Activated CD8-positive, alpha-beta memory T cell treated with anti-CD3 and anti-CD28 coated beads for 36 hours (primary cell): ENCODE data around the gene VGLL4. TPM values are rescaled to one million over a fixed set of nuclear protein-coding genes. Genes with fewer than 3 reads are reported as not detected.
"Not testable (repeated sequence)": the region's sequence is repeated elsewhere in the genome, so short reads cannot be mapped to it uniquely, and the experiment has no call there.

Experiments
- CTCF ChIA-PET: fragments of 350-600 bp; sonication (Branson Sonifier 250); formaldehyde crosslinking; loops from one replicate; lab custom pipeline; 2021; ENCODE audit warnings: antibody characterized with exemption; lab: Charles Lee
- POLR2A ChIA-PET: fragments of 350-600 bp; sonication (Branson Sonifier 250); formaldehyde crosslinking; loops from one replicate; lab custom pipeline; 2021; ENCODE audit warnings: antibody characterized with exemption; lab: Charles Lee
- total RNA-seq, 2 experiments: library from RNA; stranded (reverse); gene quantifications; one replicate each; pipeline ENCODE4 v1.2.3, GENCODE V29; 2021

Gene VGLL4
- total RNA-seq, 2 experiments from 2014 or later, result 47.7 to 50.3 TPM

DNA sequence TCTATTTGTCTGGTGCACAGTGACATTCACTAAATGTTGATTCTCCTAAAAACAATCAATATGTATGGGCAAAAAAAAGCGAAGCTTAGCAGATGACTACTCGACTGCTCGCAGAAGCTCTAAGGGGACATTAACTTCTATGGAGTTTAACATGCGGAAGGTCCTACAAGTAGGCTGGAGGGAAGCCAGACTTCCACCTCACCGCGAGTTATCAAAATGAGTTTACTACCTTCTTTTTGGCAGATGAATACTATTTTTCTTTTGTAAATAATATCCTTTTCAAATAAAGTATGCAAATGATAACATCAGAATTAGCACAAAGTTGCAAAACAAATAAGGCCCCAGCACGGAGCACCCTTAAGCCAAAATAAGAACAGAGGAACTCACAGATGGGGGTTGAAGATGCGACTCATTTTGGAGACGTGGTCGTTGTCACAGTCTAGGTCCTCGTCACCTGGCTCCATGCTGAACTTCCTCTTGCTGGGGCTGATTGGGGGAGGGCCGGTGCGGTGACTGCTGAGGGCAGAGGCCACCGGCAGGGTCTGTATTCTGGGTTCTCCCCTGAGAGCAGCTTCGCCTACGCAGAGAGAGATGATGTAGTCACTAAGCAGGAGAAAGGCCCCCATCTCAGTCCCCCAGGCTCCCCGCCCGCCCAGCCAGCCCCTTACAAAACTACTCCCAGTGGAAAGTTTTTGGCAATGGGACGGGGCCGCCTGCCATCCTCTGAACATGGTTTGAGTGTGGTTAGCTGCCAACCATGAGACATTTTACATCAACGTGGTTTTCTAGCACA lies 42.1 kb downstream of the VGLL4 start:
- POLR2A ChIA-PET, result interaction anchor here (0.6 kb wide), 1 partner anchor 212 kb away, joined by 3 read pairs; no protein-coding TSS in a partner anchor

DNA sequence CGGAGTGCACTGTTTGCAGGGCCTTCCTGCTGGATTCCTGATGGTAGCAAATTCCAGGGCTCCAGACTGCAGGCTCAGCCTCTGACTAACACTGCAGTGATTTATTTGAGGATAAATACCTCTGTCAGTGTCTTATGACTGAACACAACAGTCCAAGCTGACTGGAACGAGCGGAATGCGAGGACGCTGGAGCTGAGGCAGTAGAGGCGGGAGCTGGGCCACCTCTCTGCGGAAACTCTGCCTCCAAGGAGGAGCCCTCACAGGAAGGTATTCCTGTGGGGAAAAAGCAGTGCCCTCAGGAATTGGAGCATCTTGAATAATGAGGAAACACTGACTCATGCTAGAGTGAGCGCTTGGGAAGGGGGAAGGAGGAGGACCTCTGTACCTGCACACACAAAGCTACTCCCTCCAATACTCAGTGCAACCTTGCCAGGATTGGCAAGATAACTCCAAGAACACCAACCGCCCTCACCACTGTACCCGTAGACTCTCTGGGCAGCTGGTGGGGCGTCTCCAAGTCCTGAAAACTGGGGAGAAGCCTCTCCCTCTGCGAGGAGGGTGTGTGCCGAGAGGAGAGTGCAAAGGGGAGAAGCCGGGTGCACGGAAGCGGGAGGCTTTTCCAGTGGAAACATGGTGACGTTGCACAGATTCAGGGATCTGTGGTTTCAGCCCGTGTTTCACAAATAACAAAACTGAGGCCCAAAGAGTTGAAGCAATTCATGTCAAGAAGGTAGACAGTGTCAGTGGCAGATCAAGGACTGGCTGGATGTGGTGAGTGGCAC lies 43.0 kb downstream of the VGLL4 start:
- ChIA-PET POLR2A (no interaction called here), CTCF (interaction anchor here (0.5 kb wide), 1 partner anchor 102 kb away, joined by 4 read pairs; no protein-coding TSS in a partner anchor)

More for the DNA sequence above, 42.1 kb downstream of the VGLL4 start:
- CTCF ChIA-PET, result interaction anchor here (0.5 kb wide), 1 partner anchor 101 kb away, joined by 4 read pairs; no protein-coding TSS in a partner anchor

DNA sequence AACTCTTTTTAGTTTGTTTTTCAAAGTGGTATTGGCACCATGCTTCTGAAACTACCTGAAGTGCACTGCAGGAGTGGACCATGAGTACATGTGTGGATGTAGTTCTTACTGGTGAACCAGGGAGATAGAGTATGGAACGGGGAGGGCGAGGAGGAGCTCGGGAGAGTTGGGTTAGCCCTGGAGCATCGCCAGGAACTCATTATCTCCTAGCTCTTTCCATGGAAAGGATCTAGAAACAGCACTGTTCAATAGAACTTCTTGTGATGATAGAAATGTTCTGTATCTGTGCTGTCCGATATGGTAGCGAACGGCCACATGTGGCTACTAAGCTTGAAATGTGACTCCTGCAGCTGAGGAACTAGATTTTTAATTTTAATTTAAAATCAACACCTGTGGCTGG lies 47.3 kb downstream of the VGLL4 start:
- ChIA-PET POLR2A (no interaction called here), CTCF (no interaction called here)

DNA sequence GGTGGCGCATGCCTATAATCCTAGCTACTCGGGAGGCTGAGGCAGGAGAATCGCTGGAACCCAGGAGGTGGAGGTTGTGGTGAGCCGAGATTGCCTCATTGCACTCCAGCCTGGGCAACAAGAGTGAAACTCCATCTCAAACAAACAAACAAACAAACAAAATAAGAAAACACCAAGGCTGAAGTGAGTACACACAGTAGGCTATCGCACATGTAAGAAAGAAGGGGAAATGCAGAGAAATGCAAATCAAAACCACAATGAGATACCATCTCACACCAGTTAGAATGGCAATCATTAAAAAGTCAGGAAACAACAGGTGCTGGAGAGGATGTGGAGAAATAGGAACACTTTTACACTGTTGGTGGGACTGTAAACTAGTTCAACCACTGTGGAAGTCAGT lies 48.7 kb downstream of the VGLL4 start:
- CTCF ChIA-PET, POLR2A ChIA-PET: not testable (repeated sequence)

DNA sequence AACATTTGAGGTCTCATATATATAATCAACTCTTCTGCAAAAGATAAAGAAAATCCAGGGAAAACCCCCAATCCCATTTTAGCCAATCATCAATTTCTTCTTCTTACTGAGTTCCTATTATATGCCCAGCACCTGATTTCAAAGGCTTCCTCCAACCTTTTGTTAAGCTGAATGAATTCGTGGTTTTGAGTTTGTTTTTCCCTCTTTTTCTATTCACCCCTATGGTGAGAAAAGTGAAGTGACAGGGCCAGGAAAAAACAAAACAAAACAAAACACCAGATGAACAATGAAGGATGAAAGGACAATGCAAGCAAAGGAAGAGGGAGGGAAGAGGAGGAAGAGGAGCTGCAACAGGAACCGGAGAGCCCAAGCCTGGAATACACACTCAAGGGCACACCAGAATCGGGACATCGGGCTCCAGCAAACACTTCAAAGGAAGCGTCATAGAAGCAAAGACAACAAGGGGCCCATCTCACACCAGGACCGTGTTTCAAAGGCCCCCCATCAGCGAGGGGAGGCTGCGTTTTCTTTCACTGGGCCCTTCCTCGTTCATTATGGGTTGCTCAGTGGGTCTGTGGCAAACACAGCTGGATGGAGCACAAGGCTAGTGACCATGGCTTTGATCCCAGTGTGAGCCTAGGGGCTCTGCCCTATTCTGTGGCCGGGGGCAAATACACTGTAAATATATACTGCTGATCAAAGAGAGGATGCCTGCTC lies 50.2 kb downstream of the VGLL4 start:
- ChIA-PET CTCF (interaction anchor here (1.2 kb wide), 1 partner anchor 50 kb away, joined by 4 read pairs; the partner anchor contains the start of gene VGLL4), POLR2A (no interaction called here)

DNA sequence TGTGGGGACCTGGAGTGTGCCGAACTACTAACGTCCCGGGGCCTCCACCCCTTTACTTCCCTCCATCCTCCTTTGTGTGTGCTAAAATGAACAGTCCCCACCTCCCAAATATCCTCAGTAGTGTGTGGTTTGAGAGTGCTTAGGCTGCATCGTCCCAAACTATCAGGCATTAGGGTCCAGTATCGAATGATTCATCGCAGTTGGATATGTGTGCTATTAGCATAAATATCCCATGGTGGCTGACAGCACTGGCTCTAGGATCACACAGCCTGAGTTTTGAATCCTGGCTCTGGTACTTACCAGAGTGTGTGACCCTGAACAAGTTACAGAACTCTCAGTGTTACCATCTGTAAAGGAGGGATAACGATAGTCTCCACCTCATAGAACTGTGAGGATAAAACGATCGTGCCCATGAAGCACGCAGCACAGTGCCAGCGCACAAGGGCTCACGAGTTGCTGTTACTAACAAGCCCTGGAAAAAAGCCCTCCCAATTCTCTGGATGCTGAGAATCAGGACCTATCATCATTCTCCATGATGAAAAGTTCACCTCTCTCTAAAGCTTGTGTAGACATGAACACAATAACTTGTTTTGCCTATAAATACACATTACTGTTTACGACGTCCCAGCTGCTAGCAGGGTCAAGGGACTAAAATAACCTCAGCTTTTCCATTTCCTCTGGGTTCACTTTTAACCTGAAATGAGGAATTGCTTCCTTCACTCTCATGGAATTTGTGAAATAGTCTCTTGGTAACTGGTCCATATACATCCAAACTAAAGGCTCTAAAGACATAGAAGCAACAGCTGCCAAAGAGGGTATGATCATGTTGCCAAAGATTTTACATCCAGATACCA lies 51.0 kb downstream of the VGLL4 start:
- CTCF ChIA-PET, result interaction anchor here (1.2 kb wide), 1 partner anchor 51 kb away, joined by 4 read pairs; the partner anchor contains the start of gene VGLL4
- POLR2A ChIA-PET, result no interaction called here

DNA sequence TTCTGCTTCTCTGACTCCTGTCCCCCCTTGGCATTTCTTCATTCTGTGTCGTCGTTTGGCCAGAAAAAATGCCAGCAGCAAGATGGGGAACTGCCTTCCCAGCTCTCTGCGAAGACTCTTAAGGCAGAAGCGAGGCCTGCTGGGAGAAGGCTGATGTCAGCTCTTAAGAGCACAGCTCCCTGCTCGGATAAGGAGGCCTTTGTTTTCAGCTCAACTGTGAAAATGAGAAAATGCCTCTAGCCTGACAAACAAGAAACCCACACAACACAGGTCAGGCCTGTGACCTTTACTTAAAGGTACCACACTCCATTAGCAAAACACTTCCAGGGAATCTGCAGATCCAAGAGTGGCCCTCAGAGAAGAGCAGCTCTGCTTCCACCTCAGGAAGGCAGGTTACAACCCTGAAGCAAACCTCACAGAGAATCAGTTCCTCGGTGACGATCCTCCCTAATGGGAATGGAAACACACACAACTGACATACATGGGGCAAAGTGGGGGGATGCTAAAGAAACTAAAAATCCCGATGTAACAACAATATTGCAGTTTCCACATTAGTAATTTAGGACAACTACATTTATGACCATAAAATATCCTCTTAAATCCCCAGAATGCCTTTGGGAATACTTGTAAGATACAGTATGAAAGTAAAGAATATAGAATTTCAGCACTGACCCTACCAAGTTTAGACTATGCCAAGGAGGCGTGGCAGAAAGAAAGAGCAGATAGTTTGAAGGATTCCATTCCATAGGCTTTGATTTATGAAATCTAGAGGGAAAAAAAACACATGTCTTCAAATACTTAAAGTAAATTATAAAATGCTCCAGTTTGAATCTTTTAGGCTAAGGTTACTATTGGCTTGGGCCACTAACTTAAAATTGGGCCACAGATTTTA lies 52.1 kb downstream of the VGLL4 start:
- CTCF ChIA-PET, result interaction anchor here (1.2 kb wide), 1 partner anchor 52 kb away, joined by 4 read pairs; the partner anchor contains the start of gene VGLL4
- POLR2A ChIA-PET, result no interaction called here

DNA sequence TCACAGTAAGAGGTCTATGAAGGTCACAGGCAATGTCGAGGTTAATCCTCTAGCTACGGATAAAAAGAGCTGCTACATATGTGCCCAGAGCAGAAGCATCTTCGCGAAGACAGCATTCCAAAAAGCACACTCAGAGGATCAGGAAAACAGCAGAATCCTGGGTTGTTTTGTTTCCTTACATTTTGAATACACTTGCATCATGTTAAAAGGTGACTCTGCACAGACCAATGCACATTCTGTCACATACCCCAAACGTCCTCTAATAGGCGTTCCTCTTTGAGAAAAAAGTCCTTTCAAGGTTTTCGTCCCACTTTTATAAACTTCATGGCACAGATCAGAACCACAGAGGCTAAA lies 52.7 kb downstream of the VGLL4 start:
- ChIA-PET CTCF (no interaction called here), POLR2A (no interaction called here)

DNA sequence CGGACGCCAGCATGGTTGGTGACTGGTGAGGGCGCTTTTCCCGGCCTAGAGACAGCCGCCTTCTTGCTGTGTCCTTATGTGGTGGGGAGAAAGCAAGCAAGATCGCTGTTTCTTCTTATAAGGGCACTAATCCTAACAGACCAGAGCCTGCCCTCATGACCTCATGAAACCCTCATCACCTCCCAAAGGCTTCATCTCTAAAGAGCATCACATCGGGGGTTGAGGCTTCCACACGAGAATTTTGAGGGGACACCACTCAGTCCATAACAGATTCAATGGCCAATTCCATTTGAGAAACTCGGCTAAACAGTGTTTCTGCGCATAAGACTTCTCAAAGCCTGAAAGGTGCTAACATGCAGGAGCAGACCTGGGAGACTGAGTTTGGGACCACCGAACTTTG lies 54.0 kb downstream of the VGLL4 start:
- CTCF ChIA-PET, result no interaction called here
- POLR2A ChIA-PET, result no interaction called here

DNA sequence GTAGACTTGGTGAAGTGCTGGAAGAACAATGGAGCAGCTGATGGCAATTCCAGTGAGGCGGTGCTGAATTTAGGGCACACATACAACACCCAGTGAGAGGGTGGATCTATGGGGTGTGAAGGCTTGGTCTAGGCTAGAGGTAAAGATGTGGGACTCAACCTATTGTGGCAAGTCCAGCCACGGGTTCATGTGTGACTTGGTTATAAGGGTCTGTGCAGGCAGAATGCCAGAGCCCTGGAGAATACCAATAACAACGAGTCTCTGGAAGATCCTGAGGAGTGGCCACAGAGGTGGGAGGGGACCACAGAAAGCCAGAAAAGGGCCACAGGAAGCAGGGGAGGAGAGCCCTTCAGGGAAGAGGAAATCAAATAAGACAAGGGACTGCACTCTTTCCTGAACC lies 55.0 kb downstream of the VGLL4 start:
- POLR2A ChIA-PET, result no interaction called here
- CTCF ChIA-PET, result no interaction called here

DNA sequence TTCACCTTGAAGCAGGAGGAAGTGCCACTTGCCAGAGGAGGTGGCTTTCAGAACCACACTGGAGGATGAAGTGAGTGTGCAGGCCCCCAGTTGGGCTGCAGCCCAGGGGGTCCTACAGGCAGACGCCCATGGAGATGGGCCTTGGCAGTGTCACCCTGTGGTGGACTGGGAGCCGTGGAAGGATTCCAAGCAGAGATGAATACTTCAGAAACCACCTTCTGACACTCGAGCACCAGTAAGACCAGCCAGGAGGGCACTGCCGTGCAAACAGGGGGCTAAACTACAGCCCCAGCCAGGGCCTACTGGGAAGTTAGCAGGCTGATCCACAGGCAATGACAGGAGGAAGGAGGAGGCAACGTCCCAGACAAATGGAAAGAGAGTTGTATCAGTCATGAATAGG lies 55.4 kb downstream of the VGLL4 start:
- CTCF ChIA-PET, result no interaction called here
- POLR2A ChIA-PET, result no interaction called here

DNA sequence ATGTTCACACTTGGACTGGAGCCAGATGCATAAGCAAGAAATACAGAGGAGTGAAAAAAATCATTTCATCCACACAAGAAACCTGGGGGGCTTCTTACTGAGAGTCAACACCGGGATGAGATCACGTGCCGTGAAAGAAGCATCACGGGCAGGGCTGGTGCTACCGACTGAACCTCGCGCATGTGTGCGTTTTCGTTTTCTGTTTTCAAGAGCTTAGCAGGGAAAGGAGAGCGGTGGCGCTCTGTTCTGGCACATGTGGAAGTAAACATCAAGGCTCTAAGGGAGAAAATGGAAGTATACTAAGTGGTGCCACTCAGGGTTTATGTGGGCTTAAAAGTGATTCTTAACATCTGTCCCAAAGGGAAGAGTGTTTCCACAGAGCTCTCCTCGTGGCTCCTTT lies 55.9 kb downstream of the VGLL4 start:
- POLR2A ChIA-PET, result no interaction called here
- CTCF ChIA-PET, result interaction anchor here (1.0 kb wide), 1 partner anchor 9 kb away, joined by 3 read pairs; no protein-coding TSS in a partner anchor

DNA sequence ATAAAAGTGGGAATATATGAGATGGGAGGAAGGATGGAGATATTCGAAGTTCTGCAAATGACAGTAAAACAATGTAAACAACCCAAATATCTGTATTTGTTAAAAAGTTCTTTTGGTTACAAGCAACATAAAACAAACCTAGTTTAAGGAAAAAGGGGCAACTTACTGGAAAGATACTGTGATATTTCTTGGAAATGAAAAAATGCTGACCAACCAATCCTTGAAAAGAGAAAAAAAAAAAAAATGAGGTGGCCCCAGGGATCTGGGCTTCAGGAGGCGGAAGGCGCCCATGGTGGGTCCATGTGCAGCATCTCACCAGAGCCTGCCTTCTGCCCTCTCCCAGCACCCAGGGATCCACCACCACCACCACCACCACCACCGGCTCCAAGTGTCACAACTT lies 59.1 kb downstream of the VGLL4 start:
- ChIA-PET POLR2A (no interaction called here), CTCF (no interaction called here)

DNA sequence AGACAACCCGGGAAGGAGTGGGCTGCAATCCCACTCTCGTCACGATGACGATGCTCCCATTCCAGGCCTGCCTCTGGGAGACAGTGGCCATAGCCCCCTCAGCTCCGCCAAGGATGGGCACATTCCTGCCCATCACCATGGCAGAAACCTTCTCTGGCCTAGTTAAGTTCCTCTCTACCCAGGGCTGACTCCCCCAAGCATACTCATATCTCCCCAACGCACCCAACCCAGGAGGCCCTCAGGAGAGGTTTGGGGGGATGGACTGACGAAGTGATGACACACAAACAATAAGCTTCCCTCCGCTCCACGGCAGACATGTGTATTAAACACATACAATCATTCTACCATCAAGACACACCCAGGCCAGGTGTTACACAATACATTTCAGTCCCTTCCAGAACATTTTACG lies 60.1 kb downstream of the VGLL4 start:
- POLR2A ChIA-PET, result no interaction called here
- CTCF ChIA-PET, result no interaction called here

DNA sequence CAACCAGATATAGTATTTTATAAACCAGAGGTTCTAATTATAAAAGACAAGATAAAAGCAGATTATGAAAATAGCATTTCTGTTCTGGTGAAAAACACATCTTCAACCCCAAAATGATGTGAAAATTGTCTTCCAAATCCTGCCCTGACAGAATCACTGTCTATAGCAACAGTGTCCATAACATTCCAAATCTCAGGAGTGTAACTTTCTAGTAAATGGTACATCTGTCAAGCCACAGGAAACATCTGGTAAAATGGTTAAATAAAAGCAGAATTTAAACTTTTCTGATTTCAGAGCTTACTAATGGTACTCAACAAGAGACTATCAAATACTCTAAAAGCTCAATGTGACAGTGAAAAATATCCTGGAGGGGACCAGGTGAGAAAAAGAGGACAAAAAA lies 60.5 kb downstream of the VGLL4 start:
- ChIA-PET POLR2A (no interaction called here), CTCF (no interaction called here)

DNA sequence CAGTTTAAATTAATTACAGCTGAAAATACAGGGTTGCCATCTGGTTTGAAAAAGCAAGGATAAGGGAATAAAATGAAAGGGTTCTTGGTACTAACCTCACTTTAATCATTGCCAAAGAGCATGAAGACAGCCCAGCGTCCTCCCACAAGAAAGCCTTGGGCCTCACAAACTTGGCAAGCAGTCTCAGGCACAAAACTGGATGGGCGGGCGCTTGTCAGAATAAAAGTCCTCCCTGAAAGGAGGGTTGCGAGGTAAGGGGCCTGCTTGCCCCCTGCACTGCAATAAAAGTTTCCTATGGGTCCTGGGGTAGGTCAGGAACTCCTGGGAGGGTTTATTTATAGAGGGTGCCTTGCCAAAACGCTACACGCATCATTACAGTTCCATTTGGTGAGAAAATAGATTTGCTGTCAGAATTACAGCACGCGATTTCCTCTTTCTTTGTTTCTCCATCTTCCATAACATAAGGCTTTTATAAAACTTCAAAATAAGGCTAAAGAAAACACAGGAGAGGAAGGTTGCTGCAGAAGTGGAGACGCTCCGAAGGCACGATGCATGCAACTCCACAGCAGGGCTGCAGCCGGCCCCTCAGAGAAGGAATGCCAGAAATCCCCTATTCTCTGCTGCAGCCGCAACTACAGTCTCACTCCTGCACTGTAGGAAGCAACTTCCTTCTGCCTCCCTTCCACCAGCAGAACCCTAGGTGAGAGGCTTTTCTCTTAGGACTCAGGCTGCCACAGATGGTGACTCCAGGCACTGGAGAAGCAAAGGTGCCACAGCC lies 61.3 kb downstream of the VGLL4 start:
- ChIA-PET POLR2A (no interaction called here), CTCF (no interaction called here)
